Uterus (tissue), 4 donors: ENCODE results near the gene PSMD1. TPM values are rescaled to one million over a fixed set of nuclear protein-coding genes. Genes with fewer than 3 reads are reported as not detected.

Experiments
- DNase-seq, 2 donors: peaks; one replicate each; pipeline ENCODE4 v3.0.0-alpha.2; 2019 to 2020
- H3K27ac ChIP-seq, 2 donors: fragments of 200-600 bp; sonication (generic); 1 replicate in 1 of 2; 2 replicates in 1 of 2; pipeline ENCODE4 v1.5.1; 2016 to 2018
- H3K27me3 ChIP-seq, 2 donors: fragments of 200-600 bp; sonication (generic); one replicate each; pipeline ENCODE4 v1.5.1; 2018 to 2019; ENCODE audit warnings: control low read depth in 1 of 2
- H3K36me3 ChIP-seq, 2 donors: fragments of 200-600 bp; sonication (generic); one replicate each; pipeline ENCODE4 v1.5.1; 2019; ENCODE audit warnings: control low read depth in 1 of 2
- H3K4me1 ChIP-seq, 2 donors: fragments of 200-600 bp; sonication (generic); one replicate each; pipeline ENCODE4 v1.5.1; 2018 to 2019; ENCODE audit warnings: control low read depth in 1 of 2
- H3K4me3 ChIP-seq, 2 donors: fragments of 200-600 bp; sonication (generic); 1 replicate in 1 of 2; 2 replicates in 1 of 2; pipeline ENCODE4 v1.5.1; 2018 to 2019; ENCODE audit warnings: mild to moderate bottlenecking in 1 of 2
- H3K9me3 ChIP-seq, 2 donors: fragments of 200-600 bp; sonication (generic); one replicate each; pipeline ENCODE4 v1.5.1; 2019; ENCODE audit warnings: control low read depth in 1 of 2
- POLR2A ChIP-seq, 2 donors: fragments of 450-650 bp; IDR thresholded peaks; one replicate each; pipeline ENCODE4 v1.6.1; 2016; ENCODE audit warnings: antibody characterized with exemption in 2 of 2, mild to moderate bottlenecking in 1 of 2, moderate library complexity in 1 of 2
- intact Hi-C: fragments of 100-400 bp; cut with DNase I; formaldehyde crosslinking; loops from one replicate; pipeline ENCODE4 v1.15.1; 2023; ENCODE audit warnings: low total_unique reads
- total RNA-seq, 4 donors: library from RNA; depleted of rRNA in 3 of 4; stranded (reverse); fragments of >200 nt in 3 of 4; gene quantifications; one replicate each; pipeline versions ENCODE4 v1.1.0 to v1.2.4, GENCODE V29; 2014 to 2023
- TF ChIP-seq, protein P1 (sequence below), 4 experiments: fragments of 200-600 bp in 2 of 4; fragments of 450-650 bp in 2 of 4; sonication (generic) in 2 of 4; IDR thresholded peaks; one replicate each; pipeline ENCODE4 v1.5.1; 2016 to 2019; ENCODE audit warnings: antibody characterized with exemption in 4 of 4, mild to moderate bottlenecking in 2 of 4, moderate library complexity in 1 of 4
- donor health status: DM: yes; HTN: yes; CAD: no.

The PSMD1 gene
- total RNA-seq, 4 donors from 2014 or later: 54.4 to 96.6 (median 68.6) TPM

DNA sequence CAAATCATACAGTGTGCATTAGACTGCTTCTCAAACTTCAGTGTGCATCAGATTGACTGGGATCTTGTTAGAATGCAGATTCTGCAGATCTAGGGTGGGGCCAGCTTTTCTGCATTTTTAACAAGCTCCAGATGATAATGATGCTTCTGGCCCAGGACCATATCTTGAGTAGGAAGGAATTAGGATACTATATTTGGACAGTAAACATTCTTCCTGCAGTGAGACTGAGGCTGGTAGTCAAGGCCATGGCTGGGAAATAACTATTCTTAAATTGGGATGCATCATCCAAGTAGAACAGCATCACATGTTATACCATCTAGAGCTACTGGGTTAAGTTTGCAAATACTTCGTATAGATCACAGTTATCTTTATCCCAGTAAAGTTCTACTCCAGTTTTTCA is 113.4 kb downstream of the PSMD1 start:
- Histone ChIP-seq H3K4me1 (peaks cover 0 to 16% of the 10 kb centered on the region in 2 donors), H3K9me3 (no peaks in the 10 kb centered on the region), H3K27me3 (no peaks in the 10 kb centered on the region), H3K27ac (peak overlapping the region; percentile 46 to 73), H3K36me3 (no peaks in the 10 kb centered on the region), H3K4me3 (no peak overlapping the region)
- DNase-seq: no peak
- TF ChIP-seq, protein P1, sequence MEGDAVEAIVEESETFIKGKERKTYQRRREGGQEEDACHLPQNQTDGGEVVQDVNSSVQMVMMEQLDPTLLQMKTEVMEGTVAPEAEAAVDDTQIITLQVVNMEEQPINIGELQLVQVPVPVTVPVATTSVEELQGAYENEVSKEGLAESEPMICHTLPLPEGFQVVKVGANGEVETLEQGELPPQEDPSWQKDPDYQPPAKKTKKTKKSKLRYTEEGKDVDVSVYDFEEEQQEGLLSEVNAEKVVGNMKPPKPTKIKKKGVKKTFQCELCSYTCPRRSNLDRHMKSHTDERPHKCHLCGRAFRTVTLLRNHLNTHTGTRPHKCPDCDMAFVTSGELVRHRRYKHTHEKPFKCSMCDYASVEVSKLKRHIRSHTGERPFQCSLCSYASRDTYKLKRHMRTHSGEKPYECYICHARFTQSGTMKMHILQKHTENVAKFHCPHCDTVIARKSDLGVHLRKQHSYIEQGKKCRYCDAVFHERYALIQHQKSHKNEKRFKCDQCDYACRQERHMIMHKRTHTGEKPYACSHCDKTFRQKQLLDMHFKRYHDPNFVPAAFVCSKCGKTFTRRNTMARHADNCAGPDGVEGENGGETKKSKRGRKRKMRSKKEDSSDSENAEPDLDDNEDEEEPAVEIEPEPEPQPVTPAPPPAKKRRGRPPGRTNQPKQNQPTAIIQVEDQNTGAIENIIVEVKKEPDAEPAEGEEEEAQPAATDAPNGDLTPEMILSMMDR (IDR thresholded peaks at IDR 0.05): no peak
- TF ChIP-seq POLR2A (IDR thresholded peaks at IDR 0.05): no peak
- intact Hi-C loops: no loop called here

DNA sequence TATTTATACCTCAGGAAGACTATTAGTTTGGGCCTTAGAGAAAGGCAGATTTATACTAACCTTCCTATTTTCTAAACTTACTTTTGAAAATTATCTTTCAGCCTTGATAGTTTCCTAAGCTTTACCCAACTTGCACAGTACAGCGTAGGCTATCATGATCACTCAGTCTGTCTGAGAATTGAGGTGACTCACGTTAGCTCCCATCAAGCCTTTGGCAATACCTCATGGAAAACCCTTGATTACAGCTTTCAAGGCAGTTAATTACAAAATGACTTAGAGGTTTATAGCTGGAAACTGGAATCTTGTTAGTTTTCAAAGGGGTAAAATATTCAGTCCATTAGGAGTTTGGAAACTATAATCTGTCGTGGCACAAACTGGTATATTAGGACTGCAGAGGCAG is 115.4 kb downstream of the PSMD1 start:
- peak in 1 of 2 donors; percentile 61 for DNase-seq
- Histone ChIP-seq H3K36me3 (no peaks in the 10 kb centered on the region), H3K9me3 (no peaks in the 10 kb centered on the region), H3K4me3 (no peak overlapping the region), H3K27me3 (no peaks in the 10 kb centered on the region), H3K27ac (peak overlapping the region; percentile 73 to 78), H3K4me1 (peaks cover 0 to 16% of the 10 kb centered on the region in 2 donors)
- TF ChIP-seq, protein P1 (IDR thresholded peaks at IDR 0.05): no peak
- no peak for TF ChIP-seq POLR2A (IDR thresholded peaks at IDR 0.05)
- intact Hi-C loops: no loop called here

DNA sequence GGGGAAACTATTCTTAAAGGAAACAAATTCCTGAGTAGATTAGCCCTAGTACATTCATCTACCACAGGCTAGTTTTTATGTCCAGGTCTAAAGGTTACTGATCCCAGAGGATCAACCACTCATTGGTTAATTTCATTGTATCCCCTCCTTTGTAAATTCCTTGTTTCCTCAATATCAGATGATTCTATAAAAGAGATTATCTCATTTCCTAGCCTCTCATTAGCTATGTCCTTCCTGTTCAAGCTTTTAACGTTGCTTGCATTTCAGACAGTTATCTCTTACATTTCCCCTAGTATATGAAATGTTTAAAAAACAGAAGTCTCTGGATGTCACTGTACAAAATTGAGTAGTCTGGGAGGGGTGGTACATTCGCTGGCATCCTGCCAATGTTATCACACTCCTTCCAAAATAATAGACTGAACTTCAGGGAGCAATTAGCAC is 117.6 kb downstream of the PSMD1 start:
- no peaks in the 10 kb centered on the region for H3K27me3 ChIP-seq
- DNase-seq: no peak
- H3K27ac ChIP-seq: peak overlapping the region; percentile 73 to 78
- TF ChIP-seq POLR2A (IDR thresholded peaks at IDR 0.05): no peak
- TF ChIP-seq, protein P1 (IDR thresholded peaks at IDR 0.05): no peak
- H3K4me1 ChIP-seq: peaks cover 0 to 12% of the 10 kb centered on the region in 2 donors
- no peak overlapping the region for H3K4me3 ChIP-seq
- no peaks in the 10 kb centered on the region for H3K9me3 ChIP-seq
- no peaks in the 10 kb centered on the region for H3K36me3 ChIP-seq
- intact Hi-C loops: no loop called here

DNA sequence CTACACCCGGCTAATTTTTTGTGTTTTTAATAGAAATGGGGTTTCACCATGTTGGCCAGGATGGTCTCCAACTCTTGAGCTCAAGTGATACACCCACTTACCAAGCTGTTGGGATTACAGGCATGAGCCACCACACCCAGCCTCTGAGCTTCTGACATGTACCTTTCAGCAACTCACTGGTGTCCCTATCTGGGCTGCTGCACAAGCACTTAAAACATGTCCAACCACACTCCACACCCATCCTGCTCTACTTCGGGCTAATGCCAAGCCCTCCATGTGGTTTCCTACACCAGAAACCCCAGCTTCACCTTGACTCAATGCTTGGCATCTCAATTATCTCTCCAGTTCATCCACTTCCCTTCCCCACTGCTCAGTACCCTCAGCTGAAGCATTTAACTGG is 119.4 kb downstream of the PSMD1 start:
- no peak for DNase-seq
- intact Hi-C loops: no loop called here

More for the DNA sequence above, 119.4 kb downstream of the PSMD1 start:
- Histone ChIP-seq H3K4me1 (peaks cover 0 to 6% of the 10 kb centered on the region in 2 donors), H3K27ac (no peak overlapping the region), H3K27me3 (no peaks in the 10 kb centered on the region), H3K4me3 (no peak overlapping the region), H3K36me3 (no peaks in the 10 kb centered on the region), H3K9me3 (no peaks in the 10 kb centered on the region)
- TF ChIP-seq POLR2A (IDR thresholded peaks at IDR 0.05): no peak
- TF ChIP-seq, protein P1 (IDR thresholded peaks at IDR 0.05): no peak
